CD4-positive, alpha-beta T cell treated with Interferon gamma for 1 hour (primary cell): ENCODE data around the gene HTRA3.
"Not testable (repeated sequence)": the region's sequence is repeated elsewhere in the genome, so short reads cannot be mapped to it uniquely, and the experiment has no call there.

Experiments used
- DNase-seq: peaks from one replicate; pipeline ENCODE4 v3.0.0-alpha.2; 2020

HTRA3 gene

DNA sequence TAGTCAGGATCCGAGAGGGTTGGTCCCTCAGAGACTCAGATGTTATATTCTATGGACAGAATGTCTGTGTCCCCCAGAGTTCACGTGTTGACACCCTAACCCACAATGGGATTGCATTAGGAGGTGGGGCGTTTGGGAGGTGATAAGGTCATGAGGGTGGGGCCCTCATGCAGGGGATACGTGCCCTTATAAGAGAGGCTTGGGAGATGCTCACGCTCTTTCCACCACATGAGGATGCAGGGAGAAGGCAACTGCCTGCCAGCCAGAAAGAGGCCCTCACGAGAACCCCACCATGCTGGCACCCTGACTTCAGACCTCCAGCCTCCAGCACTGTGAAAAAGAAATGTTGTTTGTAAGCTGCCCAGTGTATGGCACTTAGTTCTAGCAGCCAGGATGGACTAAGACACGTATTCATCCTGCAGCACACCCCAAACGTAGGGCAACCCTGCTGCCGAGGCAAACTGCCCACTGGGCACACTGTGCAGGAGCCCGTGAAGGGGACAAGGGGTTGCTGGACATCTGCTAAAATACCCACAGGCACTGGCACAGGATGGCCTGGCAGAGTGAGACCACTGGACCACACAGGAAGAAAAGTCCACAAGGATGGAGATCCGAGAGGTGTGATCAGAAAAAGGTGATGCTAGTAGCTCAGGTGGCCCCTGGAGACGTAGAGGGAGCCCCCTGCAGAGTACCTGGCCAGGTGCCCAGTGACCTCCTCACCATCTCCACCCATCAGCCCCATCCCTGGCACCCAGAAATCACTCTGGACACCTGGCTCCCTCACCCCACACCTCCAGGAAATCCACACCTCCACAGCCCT lies 62.7 kb downstream of the HTRA3 start:
- no peak for DNase-seq

DNA sequence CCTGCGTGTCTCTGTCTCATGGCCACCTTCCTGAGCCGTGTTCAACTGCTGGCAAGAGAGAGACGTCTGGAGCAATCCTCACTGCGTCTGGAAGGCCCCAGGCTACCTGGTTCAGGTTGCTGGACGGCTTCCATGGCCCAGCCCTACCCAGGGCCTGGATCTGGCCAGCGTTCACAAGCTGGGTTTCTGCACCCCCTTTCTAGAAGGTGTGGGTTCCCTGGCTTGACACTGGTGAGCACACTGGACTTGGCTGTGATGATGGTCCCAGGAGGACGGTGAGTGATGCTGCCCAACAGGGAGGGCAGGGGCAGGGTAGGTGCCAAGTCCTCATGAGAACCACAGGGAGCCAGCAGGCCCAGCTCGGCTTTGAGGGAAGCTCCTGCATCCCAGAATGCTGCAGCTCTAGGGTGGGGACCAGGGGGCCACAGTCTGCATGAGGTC lies 63.4 kb downstream of the HTRA3 start:
- DNase-seq = no peak

DNA sequence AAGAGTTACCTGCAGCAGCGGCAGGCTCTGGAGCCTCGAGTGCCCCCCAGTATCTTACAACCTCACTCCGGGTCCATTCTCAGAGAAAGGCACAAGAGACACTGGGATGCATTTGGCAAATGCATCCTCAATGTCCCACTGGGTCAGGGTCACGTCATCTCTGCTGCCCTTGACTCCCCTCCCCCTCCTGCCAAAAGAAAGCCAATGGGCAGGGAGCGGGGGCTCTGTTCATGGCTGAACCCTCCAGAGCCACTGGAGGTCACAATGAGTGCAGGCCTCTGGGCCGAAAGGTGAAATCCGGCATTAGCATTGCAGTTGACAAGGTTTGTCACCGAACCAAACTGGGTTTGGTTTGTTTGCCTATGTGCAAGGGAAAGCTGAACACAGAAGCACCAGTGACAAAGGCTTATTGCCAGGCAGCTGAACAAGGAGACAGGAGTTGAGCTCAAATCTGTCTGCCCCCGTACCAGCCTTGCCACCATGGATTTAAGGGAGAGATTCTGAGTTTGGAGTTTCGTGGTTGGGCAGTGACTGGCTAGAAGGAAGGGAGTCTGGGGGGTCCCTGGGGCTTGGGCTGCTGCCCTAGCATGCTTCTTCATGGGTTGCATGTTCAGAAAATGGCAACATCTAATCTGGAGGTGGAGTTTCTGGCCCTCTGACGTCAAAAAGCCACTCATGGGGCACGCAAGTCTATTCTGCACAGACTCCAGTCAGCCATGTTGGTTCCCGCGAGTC lies 64.3 kb downstream of the HTRA3 start:
- DNase-seq = no peak

DNA sequence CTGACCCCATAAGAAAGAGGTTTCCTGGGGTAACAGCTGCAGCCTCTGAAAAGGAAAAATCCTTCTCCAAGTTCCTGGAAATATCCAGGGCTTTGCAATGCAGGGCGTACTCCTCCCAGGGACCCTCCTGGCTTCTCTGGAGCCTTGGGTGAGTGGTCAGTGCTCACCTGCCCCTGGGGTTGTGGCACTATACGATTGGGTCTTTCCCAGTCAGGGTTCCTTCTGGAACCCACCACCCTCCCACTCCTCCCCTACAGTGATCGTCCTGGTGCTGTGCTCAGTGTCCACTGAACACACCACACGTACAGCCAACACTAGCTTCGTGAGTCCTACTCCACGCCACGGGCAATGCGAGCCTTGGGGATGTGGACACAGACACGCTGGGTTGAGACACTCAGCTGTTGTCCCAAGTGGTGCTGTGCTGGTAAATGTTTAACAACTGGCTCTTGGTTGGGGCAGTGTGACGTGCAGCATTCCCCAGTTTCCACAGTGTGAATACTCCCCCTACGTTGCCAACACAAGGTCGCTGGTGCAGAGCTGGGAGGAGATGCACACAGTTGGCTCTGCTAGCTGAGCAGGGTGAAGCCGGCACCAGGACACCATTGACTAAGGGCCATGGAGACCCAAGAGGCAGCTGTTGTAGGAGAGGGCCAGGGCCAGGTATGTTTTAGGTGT lies 65.4 kb downstream of the HTRA3 start:
- DNase-seq = no peak

DNA sequence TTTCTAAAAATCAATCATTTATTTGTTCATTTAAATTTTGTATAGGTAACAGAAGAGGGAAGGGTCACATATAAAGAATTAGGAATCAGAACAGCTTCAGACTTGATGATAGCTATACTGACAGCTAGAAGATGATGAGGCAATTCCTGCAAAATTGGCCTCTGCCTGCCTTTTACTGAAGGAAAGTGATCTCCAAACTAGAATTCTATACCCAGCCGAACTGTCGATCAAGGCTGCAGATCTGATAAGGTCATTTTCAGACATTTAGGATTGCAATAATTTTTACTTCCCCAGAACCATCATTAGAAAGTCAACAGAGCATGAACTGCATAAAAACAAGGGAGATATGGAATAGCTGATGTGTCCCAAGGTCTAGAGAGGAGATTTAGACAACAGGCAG lies 66.3 kb downstream of the HTRA3 start:
- DNase-seq = no peak

DNA sequence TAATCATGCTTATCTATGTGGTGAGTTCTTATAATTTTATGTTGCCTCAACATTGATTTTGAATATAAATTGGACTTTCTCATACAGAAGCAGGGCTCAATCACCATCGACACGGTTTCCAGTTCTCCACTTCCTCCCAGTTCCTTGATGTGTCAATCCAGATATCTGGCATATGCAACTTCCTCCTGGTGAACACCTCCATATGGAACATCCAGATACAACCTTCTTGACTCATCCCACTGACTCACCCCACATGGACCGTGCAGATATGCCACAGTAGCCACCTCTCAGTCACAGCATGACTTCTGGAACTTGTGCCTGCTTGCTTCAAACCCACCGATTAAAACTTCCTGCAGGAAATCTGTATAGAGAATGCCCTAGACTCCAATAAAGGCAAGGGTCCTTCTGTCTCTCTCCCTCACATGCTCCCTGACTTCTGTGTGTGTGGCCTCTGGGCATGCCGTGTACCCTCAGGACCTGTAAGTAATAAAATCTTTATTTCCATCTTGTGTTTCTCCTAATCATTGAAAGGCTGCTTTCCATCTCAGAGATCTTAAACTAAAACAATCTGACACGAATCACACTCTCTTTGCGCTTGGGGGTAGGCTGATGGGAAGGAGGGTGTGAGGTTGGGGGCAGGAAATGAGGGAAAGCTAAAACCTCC lies 67.0 kb downstream of the HTRA3 start:
- no peak for DNase-seq

DNA sequence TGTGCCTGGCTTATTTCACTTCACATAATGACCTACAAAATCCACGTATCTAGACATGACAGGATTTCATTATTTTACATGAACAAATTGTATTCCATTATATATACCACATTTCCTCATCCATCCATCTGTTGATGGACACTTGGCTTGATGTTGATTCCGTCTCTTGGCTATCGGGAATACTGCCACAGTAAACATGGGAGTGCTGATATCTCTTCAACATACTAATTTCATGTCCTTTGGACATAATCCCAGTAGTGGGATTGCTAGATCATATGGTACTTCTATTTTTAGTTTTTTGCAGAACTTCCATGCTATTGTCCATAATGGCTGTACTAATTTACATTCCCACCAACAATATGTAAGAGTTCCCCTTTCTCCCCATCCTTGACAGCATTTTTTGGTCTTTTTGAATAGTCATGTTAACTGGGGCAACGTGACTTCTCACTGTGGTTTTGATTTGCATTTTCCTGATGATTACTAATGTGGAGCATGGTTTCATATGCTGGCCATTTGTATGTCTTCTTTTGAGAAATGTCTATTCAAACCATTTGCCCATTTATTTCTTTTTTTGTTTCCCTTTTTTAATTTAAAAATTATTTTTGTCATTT lies 68.9 kb downstream of the HTRA3 start:
- DNase-seq = no peak

DNA sequence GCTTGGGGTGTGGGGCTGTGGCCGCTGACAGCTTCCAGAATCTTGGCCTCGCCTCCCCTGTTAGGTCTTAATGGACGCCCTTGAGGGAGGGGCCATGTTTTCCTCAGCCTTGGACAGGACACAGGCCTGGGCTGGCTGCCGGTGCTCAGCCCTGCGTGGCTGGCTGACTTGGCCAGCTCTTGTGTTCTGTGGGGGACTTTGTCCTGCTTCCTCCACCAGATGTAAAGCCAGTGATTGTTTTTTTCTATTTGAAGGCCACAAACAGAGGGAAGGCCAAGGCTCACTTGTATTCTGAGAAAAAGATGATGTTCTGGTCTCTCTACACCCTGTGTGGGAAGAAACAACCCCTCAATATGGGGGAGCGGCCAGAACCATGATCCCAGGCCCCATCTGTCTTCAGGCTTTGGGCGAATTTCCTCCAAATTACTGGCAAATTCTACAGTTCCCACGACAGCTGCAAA lies 71.3 kb downstream of the HTRA3 start:
- no peak for DNase-seq

DNA sequence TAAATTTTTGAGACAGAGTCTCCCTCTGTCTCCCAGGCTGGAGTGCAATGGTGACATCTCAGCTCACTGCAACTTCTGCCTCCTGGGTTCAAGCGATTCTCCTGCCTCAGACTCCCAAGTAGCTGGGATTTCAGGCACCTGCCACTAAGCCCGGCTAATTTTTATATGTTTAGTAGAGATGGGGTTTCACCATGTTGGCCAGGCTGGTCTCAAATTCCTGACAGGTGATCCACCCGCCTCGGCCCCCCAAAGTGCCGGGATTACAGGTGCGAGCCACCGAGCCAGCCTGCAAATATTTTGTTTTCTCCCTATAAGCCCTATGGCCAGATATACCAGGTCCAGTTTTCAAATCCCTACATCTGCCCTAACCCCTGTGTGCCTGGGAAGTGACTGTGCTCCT lies 71.7 kb downstream of the HTRA3 start:
- not testable (repeated sequence) for DNase-seq

DNA sequence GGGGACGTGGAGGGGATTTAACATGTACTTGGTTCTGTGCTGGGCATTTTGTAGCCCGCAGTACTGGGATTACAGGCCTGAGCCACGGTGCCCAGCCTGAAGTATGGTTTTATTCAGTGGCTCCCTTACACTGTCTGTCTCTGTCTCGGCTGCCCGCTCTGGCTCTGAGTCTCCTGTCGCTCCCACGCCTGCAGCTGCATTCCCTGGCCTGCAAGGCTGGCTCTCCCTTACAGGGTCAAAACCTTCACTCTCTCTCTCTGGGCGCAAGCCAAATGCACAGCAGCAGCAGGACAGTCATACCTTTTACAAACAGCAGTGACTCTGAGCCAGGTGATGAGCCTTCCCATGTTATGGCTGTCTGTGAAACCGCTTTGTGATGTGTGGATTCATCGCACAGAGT lies 72.1 kb downstream of the HTRA3 start:
- DNase-seq = no peak

DNA sequence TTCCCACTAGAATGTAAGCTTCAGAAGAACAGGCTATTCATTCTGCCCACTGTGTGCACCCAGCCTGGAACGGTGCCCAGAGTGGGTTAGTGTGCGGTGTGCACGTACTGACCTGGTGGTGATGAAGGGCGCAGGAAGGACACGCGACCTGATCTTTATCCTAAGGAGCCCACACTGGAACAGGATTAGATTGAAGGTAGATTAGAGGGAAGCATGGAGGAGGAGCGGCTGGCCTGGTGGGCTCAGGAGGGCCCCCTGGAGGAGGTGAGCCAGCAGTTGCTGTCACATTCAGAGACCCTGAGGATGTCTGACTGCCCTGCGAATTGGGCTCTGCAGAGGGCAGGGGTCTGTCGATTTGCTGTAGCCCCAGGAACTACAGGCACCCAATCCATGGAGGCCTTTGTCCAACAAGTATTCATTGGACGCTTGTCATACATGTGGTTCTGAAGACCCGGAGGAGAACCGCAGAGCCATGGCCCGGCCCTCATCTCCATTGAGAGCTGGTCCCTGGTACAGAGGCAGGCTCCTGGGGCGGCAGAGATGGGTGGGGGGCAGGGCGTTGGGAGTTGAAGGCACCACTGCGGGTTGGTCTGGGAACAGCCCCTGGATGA lies 73.2 kb downstream of the HTRA3 start:
- DNase-seq = no peak

DNA sequence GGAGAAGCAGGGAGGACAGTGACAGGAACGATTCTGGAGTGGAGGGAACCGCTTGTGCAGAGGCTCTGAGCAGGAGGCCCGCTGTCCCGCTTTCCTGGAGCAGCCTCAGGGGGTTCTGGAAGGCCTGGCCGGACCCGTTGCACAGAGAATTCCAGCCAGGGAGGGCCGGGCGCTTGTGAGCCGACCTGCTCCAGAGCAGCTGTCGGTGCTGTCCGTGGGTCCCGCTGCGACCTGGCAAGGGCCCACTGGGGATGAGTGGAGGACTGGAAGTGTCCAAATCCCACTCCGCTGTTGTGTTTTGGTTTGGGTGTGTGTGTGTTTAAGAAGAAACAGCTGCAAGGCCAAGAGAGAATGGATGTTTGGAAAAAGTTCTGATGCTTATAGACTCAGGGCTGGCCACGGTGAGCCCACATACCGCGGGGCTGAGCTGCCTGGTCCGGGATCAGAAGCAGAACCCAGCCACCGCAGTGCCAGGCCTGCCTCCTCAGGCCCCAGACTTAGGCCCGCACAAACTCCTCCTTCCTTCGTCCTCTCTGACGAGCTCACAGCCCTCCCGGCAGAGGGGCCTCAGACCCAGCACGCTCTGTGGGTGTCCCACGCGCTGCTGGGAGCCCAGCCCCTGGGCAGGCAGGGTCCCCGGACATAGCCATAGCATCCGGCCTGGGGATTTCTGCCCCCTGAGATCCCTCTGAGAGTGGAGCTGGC lies 73.9 kb downstream of the HTRA3 start:
- DNase-seq = no peak

DNA sequence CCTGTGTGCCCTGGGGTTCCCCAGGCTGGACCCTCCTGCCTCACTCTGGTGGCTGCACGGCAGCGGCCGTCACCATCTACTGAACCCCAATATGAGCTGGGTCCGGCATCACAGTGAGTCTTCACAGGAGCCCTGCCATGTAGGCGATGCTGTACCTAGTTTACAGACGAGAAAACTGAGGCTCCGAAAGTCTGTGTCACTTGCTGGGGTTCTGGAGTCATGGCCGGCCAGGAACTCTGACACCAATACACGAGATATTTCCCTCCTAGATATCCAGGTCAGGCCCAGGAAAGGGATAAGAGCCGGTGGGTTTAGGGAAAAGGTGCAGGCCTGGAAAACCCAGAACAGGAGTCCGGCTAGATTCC lies 74.4 kb downstream of the HTRA3 start:
- DNase-seq = no peak

DNA sequence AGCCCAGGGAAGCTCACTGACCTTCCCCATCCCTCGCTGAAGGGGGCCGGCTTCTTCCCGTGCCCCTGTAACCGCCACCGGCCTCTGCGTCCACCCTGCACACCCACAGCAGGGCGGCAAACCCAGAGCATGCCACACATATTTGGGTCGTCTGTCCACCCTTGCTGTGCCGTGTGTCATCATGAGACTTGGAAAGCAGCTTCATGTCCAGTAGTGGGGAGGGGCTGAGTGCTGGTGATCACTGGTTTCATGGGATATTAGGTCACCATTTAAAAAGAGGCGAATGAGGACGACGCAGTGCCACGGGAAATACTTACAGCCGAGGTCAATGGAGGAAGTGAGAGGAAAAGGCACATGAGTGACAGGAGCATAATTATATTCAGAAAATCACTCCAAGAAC lies 74.8 kb downstream of the HTRA3 start:
- DNase-seq = no peak

DNA sequence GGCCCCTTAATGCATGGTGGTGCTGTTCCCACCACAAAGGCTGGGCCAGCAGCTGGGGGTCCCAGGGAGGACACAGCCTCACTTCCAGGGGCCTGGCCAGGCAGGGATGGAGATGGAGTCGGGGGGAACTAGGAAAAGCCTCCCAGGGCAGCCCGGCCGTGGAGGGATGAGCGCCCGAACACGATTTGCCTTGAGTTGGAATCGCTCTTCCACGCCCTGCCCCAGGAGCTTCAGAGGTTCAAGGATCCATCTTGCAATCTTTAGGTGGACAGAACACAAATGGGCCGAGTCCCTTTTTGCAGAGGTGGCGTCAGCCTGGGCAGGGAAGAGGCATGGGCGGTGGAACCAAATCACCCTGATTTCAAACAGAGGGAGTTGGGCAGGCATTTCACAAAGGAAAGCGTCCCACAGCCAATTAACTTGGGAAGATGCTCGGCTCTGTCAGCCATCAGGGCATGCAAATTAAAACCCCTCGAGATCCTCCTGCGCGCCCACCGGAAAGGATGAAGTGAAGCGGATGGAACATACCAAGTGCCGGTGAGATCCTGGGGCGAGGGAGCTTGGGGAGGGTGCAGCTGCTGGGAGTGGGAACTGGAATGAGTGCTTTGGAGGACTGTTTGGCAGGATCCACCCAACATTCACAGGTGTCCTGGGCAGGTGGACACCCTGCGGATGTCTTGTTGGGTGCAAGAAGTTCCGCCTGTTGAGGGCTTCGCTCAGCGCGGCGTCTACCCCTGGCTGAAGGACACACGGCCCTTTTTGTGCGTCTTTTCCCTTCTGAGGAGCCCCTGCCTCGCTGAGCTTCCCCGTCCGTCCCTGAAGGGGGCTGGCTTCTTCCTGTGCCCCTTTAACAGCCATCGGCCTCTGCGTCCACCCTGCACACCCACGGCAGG lies 75.7 kb downstream of the HTRA3 start:
- no peak for DNase-seq

DNA sequence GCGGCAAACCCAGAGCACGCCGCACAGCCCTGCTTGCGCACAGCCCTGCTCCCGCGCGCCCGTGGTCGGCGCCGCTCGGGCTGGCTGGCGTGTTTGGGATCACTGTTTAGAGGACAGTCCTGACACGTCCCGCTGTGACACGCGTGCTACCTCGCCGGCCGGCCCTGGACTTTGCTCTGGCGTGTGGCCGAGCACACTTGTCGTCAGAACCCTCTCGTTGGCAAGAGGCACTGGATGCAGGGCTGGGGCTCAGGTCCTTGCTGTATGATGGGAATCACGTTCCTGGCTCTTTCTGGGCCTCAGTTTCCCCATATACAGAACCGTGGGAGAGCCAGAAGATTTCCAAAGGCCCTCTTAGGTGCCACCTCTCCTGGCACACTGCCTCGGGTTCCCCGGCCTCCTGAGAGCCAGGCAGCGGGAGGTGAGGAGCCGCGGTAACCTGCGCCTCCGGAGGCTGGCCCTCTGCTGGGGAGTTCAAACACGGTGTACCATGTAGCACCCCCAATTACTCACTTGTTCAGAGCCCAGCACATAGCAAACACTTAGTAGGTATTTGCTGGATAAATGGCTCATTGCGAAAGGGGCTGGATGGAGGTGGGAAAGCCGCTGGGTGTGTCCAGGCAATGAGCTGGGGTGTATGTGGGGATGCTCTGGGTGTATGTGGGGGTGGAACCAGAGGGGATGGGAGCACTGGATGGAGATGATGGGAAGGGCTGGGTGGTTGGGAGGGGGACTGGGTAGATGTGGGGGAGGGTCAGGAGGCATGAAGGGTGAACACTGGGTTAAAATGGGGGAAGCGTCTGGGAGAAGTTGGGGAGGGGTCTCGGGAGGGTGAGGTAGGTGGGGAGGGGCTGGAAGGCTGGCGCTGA lies 76.6 kb downstream of the HTRA3 start:
- DNase-seq = no peak

DNA sequence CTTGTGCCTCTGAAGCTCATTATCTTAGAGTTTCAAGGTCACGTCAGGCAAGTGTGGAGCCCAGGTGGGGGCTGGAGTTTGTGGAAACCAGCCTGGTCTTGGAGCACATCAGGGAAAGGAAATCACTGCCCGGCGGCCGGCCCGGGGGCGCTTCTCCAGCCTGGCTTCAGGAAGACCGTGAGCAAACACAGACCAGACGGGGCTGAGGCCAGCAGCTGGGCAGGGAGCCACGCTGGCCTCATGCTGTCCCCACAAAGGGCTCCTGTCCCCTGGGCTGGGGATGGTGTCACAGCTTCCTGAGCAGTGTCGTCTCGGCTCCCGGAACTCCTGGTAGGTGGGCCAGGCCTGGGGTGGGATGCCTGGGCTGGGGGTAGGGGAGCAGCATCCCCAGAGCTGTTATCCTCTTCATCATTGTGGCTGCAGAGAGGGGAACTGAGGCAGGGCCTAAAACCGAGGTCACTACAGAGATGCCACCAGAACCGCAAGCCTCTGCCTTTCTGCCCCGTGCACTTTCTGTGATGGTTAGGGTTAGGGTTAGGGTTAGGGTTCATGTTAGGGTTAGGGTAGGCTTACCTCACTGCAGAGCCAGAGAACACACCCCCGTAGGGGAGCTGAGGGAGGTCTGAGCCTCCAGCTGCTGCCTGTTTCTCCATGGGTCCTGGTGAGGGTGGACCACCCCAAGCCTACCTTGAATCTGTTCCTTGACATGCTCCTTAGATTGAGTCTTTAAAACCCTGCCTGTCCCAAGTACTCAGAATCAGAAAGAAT lies 77.5 kb downstream of the HTRA3 start:
- DNase-seq = no peak

DNA sequence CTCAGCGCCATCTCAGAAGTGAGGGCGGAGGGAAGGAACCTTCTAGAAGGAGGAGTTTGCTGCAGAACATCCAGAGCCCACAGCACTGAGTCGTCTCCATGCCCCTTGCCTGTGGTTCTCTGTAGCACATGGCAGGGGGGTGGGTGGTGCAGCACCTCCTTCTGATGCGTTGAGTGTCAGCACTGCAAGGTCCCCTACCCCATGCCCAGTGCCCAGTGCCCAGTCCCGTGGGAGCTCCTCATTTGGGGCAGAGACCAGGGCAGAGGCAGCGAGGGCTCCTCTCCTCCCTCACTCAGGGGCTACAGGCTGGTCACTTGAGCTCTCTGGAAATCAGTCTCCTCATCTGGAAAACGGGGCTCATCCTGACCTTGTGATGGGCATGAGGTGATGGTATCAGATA lies 78.1 kb downstream of the HTRA3 start:
- DNase-seq = no peak

DNA sequence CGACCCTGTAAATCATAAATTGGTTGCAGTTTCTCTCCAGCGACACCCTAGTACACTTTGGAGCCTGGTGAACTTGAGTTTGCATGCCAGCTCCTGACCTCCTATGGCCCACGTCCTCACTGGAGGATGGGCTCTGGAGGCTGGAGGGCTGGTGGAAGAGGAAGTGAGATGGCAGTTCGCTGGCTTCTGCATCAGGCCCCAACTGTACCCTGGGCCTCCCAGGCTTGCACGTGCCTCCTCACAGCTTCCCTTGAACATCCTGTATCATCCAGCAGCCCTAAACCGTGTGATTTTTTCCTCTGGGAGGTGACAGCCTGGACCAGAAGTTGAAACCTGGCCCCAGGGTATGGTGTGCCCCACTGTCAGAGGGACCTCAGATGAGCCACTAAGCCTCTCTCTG lies 78.5 kb downstream of the HTRA3 start:
- no peak for DNase-seq
